HepG2 (cell line): ENCODE measurements around the gene PSMD9. TPM values are rescaled to one million over a fixed set of nuclear protein-coding genes. Genes with fewer than 3 reads are reported as not detected.

Source experiments
- DMAP1 ChIP-seq: IDR thresholded peaks from 2 replicates; pipeline ENCODE4 v1.6.1; 2016
- HNF4A ChIP-seq: sonication (generic); formaldehyde crosslinking; IDR thresholded peaks from 2 replicates; pipeline ENCODE4 v1.4.0; 2020; ENCODE audit warnings: missing genetic modification reagents
- KAT2B ChIP-seq: fragments of 150-350 bp; IDR thresholded peaks from 2 replicates; pipeline ENCODE4 v1.6.1; 2014; ENCODE audit warnings: low read depth, low read length, borderline replicate concordance
- KLF12 ChIP-seq: sonication (generic); formaldehyde crosslinking; IDR thresholded peaks from 2 replicates; pipeline ENCODE4 v1.4.0; 2020; ENCODE audit warnings: missing genetic modification reagents, borderline replicate concordance
- LRRFIP1 ChIP-seq: sonication (generic); formaldehyde crosslinking; conservative IDR thresholded peaks from 2 replicates; pipeline ENCODE4 v1.4.0; 2020; ENCODE audit warnings: missing genetic modification reagents
- MATR3 ChIP-seq: sonication (generic); formaldehyde crosslinking; IDR thresholded peaks from 2 replicates; pipeline ENCODE4 v1.4.0; 2020; ENCODE audit warnings: missing genetic modification reagents
- NCOR1 ChIP-seq: fragments of 200-600 bp; sonication (generic); IDR thresholded peaks from 2 replicates; pipeline ENCODE4 v1.7.0; 2017; ENCODE audit warnings: antibody characterized with exemption, low read length, borderline replicate concordance
- PITX1 ChIP-seq: sonication (generic); formaldehyde crosslinking; IDR thresholded peaks from 2 replicates; pipeline ENCODE4 v1.5.1; 2020; ENCODE audit warnings: mild to moderate bottlenecking, missing genetic modification reagents
- ZNF451 ChIP-seq: sonication (generic); formaldehyde crosslinking; IDR thresholded peaks from 2 replicates; pipeline ENCODE4 v1.5.0; 2020; ENCODE audit warnings: mild to moderate bottlenecking, missing genetic modification reagents
- ZNF782 ChIP-seq: sonication (generic); formaldehyde crosslinking; IDR thresholded peaks from 2 replicates; pipeline ENCODE4 v1.4.0; 2020; ENCODE audit warnings: missing genetic modification reagents, mild to moderate bottlenecking, borderline replicate concordance
- polyA plus RNA-seq, 8 experiments: library from polyadenylated mRNA; depleted of rRNA in 3 of 8; stranded (reverse) in 7 of 8; unstranded in 1 of 8; fragments of >200 nt; fragmentation: Illumina TruSeq in 4 of 8; extraction: Trizol in 4 of 8; gene quantifications; 2 replicates each; pipeline versions ENCODE4 v1.2.1 to v1.2.3, GENCODE V29; 2011 to 2016; ENCODE audit warnings: low read depth in 4 of 8, missing spikeins in 1 of 8, mixed read lengths in 1 of 8; ENCODE audit not compliant: insufficient read depth in 1 of 8
- total RNA-seq, 5 experiments: library from RNA; depleted of rRNA; stranded (reverse); fragments of >200 nt; fragmentation: Illumina TruSeq; extraction: Trizol; gene quantifications; 2 replicates each; pipeline ENCODE4 v1.2.3, GENCODE V29; 2016; ENCODE audit warnings: low read depth in 1 of 5
- TF ChIP-seq, protein P1 (sequence below): fragments of 450-650 bp; IDR thresholded peaks from 2 replicates; pipeline ENCODE4 v1.6.1; 2016
- TF ChIP-seq, protein P2 (sequence below): sonication (generic); formaldehyde crosslinking; IDR thresholded peaks from 2 replicates; pipeline ENCODE4 v1.4.0; 2020; ENCODE audit warnings: mild to moderate bottlenecking, low read depth, missing genetic modification reagents
- TF ChIP-seq, protein P3 (sequence below): sonication (generic); formaldehyde crosslinking; IDR thresholded peaks from 2 replicates; pipeline ENCODE4 v1.4.0; 2020; ENCODE audit warnings: missing genetic modification reagents, borderline replicate concordance
- TF ChIP-seq, protein P4 (sequence below): sonication (generic); formaldehyde crosslinking; IDR thresholded peaks from 2 replicates; pipeline ENCODE4 v1.5.1; 2020; ENCODE audit warnings: mild to moderate bottlenecking, missing genetic modification reagents, borderline replicate concordance

The PSMD9 gene
- total and polyA plus RNA-seq, 2 of the 13 experiments (the other 11 are each of a cell fraction or from before 2014, with no cell fraction given): 41.4 to 61.1 TPM

GRCh38 chr12:121888478-121889273 is at the start of gene PSMD9 (continued):
- TF ChIP-seq, protein P1, sequence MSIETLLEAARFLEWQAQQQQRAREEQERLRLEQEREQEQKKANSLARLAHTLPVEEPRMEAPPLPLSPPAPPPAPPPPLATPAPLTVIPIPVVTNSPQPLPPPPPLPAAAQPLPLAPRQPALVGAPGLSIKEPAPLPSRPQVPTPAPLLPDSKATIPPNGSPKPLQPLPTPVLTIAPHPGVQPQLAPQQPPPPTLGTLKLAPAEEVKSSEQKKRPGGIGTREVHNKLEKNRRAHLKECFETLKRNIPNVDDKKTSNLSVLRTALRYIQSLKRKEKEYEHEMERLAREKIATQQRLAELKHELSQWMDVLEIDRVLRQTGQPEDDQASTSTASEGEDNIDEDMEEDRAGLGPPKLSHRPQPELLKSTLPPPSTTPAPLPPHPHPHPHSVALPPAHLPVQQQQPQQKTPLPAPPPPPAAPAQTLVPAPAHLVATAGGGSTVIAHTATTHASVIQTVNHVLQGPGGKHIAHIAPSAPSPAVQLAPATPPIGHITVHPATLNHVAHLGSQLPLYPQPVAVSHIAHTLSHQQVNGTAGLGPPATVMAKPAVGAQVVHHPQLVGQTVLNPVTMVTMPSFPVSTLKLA: peak; percentile 96
- TF ChIP-seq ZNF782 (CRISPR knock-in tag): peak; percentile 98; the same call in 1 of the 2 replicates
- TF ChIP-seq DMAP1 (CRISPR knock-in tag): peak; percentile 96
- TF ChIP-seq, protein P2, sequence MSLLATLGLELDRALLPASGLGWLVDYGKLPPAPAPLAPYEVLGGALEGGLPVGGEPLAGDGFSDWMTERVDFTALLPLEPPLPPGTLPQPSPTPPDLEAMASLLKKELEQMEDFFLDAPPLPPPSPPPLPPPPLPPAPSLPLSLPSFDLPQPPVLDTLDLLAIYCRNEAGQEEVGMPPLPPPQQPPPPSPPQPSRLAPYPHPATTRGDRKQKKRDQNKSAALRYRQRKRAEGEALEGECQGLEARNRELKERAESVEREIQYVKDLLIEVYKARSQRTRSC (CRISPR knock-in tag): peak; percentile 74; the same call in 1 of the 2 replicates
- TF ChIP-seq ZNF451 (CRISPR knock-in tag): peak; percentile 71
- TF ChIP-seq, protein P3, sequence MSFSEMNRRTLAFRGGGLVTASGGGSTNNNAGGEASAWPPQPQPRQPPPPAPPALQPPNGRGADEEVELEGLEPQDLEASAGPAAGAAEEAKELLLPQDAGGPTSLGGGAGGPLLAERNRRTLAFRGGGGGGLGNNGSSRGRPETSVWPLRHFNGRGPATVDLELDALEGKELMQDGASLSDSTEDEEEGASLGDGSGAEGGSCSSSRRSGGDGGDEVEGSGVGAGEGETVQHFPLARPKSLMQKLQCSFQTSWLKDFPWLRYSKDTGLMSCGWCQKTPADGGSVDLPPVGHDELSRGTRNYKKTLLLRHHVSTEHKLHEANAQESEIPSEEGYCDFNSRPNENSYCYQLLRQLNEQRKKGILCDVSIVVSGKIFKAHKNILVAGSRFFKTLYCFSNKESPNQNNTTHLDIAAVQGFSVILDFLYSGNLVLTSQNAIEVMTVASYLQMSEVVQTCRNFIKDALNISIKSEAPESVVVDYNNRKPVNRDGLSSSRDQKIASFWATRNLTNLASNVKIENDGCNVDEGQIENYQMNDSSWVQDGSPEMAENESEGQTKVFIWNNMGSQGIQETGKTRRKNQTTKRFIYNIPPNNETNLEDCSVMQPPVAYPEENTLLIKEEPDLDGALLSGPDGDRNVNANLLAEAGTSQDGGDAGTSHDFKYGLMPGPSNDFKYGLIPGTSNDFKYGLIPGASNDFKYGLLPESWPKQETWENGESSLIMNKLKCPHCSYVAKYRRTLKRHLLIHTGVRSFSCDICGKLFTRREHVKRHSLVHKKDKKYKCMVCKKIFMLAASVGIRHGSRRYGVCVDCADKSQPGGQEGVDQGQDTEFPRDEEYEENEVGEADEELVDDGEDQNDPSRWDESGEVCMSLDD: peak; percentile 84
- no peak for TF ChIP-seq LRRFIP1 (CRISPR knock-in tag)
- peak; percentile 38; the same call in 1 of the 2 replicates for TF ChIP-seq HNF4A
- TF ChIP-seq, protein P4, sequence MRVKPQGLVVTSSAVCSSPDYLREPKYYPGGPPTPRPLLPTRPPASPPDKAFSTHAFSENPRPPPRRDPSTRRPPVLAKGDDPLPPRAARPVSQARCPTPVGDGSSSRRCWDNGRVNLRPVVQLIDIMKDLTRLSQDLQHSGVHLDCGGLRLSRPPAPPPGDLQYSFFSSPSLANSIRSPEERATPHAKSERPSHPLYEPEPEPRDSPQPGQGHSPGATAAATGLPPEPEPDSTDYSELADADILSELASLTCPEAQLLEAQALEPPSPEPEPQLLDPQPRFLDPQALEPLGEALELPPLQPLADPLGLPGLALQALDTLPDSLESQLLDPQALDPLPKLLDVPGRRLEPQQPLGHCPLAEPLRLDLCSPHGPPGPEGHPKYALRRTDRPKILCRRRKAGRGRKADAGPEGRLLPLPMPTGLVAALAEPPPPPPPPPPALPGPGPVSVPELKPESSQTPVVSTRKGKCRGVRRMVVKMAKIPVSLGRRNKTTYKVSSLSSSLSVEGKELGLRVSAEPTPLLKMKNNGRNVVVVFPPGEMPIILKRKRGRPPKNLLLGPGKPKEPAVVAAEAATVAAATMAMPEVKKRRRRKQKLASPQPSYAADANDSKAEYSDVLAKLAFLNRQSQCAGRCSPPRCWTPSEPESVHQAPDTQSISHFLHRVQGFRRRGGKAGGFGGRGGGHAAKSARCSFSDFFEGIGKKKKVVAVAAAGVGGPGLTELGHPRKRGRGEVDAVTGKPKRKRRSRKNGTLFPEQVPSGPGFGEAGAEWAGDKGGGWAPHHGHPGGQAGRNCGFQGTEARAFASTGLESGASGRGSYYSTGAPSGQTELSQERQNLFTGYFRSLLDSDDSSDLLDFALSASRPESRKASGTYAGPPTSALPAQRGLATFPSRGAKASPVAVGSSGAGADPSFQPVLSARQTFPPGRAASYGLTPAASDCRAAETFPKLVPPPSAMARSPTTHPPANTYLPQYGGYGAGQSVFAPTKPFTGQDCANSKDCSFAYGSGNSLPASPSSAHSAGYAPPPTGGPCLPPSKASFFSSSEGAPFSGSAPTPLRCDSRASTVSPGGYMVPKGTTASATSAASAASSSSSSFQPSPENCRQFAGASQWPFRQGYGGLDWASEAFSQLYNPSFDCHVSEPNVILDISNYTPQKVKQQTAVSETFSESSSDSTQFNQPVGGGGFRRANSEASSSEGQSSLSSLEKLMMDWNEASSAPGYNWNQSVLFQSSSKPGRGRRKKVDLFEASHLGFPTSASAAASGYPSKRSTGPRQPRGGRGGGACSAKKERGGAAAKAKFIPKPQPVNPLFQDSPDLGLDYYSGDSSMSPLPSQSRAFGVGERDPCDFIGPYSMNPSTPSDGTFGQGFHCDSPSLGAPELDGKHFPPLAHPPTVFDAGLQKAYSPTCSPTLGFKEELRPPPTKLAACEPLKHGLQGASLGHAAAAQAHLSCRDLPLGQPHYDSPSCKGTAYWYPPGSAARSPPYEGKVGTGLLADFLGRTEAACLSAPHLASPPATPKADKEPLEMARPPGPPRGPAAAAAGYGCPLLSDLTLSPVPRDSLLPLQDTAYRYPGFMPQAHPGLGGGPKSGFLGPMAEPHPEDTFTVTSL (CRISPR knock-in tag): no peak
- TF ChIP-seq MATR3: no peak
- peak; percentile 98; the same call in 1 of the 2 replicates for TF ChIP-seq KLF12
- TF ChIP-seq PITX1: peak; percentile 89
- TF ChIP-seq KAT2B: no peak
- TF ChIP-seq NCOR1: no peak; the same call in 1 of the 2 replicates
